GM10266 (cell line): ENCODE results near the gene DGKD.

Experiments used
- DNase-seq: peaks from one replicate; pipeline ENCODE4 v3.0.0; 2012; ENCODE audit errors: extremely low spot score
- TF ChIP-seq, protein P1 (sequence below): IDR thresholded peaks from 2 replicates; pipeline ENCODE4 v1.5.1; 2012; ENCODE audit warnings: mild to moderate bottlenecking, low read depth; ENCODE audit not compliant: control insufficient read depth, insufficient read depth; ENCODE audit errors: missing control alignments

The DGKD gene

DNA sequence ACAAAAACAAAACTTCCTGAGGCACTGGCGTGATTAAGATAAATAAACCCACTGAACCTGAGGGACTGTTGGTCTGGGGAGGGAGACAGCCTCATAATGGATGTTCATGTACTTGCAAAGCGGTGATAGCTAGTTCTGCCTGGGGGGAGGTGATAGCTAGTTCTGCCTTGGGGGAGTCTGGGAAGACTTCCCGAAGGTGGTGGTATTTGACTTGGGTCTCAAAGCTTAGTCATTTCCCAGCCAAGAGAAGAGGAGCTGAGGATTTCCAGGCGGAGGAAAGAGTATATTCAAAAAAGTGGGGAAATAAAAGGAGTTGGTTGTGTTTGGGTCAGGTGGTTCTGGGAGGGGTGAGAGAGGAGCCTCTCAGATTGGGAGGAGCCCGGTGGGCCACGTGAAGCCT lies 24.7 kb downstream of the DGKD start:
- TF ChIP-seq, protein P1, sequence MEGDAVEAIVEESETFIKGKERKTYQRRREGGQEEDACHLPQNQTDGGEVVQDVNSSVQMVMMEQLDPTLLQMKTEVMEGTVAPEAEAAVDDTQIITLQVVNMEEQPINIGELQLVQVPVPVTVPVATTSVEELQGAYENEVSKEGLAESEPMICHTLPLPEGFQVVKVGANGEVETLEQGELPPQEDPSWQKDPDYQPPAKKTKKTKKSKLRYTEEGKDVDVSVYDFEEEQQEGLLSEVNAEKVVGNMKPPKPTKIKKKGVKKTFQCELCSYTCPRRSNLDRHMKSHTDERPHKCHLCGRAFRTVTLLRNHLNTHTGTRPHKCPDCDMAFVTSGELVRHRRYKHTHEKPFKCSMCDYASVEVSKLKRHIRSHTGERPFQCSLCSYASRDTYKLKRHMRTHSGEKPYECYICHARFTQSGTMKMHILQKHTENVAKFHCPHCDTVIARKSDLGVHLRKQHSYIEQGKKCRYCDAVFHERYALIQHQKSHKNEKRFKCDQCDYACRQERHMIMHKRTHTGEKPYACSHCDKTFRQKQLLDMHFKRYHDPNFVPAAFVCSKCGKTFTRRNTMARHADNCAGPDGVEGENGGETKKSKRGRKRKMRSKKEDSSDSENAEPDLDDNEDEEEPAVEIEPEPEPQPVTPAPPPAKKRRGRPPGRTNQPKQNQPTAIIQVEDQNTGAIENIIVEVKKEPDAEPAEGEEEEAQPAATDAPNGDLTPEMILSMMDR = no peak

DNA sequence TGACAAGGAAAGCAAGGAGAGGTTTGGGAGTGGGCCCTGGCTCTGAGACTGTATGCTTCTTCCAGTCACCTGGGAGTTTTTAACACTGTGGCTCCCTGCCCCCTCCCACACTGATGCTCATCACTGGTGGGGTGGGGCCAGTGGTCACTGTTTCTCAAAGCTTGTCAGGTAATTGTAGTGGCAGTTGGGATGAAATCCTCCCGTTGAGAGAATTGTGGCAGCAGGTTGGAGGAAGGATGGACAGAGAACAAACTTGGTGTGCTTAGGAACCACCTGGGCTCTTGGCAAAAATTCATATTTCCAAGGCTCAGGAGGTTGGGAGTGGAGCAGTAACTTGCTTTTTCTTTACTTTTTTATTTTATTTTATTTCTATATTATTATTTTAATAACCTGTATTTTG lies 25.1 kb downstream of the DGKD start:
- DNase-seq = no peak

More for the DNA sequence above, 24.7 kb downstream of the DGKD start:
- DNase-seq = no peak

DNA sequence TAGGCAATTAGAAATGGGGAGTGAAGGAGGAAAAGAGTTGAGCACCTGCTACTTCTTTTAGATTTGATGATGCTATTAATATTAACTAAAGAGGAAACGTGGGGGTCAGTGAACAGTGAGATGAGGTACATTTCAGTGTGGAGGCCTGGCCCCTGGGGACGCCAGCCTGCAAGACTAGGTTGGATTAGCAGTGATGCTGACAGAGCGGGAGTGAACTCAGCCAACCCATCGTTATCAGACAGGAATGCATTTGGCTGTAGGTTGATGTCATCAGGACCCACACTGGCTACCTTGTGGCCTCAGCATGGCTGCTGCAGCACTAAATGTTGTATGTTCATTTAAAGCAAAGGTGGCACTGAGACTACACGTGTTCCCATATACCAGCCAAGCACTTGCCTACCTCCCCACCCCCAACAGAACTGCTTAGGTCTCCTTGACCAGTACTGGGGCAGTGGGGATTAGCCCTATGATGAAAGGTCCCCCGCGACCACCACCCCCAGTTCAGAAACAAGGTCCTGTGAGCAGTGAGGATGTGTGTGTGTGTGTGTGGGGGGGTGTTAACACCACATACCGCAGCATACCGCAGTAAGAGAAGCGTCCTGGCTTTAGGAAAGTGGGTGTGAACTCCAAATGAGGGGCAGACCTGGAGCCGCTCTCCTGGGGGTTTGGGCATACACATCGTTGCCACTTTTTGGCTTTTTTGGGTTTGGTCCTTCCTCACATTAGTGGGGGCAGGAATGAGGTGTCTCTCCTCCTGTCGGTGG lies 26.0 kb downstream of the DGKD start:
- no peak for DNase-seq
- TF ChIP-seq, protein P1 = no peak

More for the DNA sequence above, 25.1 kb downstream of the DGKD start:
- TF ChIP-seq, protein P1 = no peak

DNA sequence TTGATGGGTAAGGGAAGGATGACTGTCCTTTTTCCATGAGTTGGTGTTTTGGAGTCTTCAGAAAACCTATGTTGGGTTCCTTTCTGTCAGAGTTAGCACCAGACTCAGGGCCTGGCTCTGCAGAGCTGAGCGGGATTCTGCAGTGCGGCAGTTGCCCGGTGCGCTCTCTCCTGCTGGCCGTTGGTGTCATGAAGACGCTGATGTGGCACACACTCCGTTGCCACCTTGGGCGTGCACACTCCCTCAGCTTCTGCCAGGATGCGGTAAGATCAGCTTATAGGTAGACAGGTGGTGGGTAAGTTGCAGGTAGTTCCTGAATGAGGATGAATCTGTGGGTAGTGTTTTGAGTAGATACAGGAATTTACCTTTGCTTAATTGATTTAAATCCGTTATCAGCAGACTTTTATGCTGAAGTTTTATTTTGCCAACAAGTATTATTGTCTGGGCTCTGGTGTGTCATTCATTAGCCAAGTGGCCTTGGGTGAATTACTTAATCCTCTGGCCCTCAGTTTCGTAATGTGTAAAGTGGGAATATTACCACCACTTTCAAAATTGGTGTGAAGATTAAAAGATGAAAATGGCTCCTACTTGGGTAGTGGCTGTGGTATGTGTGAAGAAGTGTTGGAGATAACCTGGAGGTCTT lies 26.8 kb downstream of the DGKD start:
- DNase-seq = no peak
- TF ChIP-seq, protein P1 = no peak

DNA sequence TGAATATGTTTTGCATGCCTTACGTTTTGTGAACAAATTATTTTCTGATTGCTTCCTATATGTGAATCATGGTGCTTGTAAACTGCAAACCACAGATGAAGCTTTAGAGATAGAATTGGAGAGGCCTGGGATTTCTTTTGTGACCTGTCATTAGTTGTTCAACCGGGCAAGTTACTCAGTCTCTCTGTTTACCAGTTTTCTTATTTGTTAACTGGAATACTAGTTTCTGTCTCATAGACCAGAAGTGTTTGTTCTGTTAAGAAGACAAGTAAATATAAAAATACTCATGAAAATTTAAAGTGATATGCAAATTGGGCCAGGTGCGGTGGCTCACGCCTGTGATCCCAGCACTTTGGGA lies 27.3 kb downstream of the DGKD start:
- TF ChIP-seq, protein P1 = no peak
- no peak for DNase-seq

DNA sequence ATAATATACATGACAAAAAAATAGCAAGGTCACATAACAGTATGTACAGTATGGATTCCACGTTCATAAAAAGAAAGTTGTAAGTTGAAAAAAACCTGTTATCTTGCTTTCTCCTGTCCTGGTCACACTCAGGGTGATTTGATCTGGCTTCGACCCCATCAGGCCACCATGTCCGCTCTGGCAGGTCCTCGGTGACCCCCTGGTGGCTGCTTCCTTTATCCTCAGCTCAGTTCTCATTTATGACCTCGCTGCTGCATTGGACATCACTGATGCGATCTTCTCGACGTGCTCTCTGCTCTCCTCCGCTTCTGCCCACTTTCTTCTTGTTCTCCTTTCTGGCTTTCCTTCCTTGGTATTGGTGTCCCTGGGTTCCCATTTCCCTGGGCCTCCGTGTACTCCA lies 29.7 kb downstream of the DGKD start:
- DNase-seq = no peak
- TF ChIP-seq, protein P1 = no peak
